ENCODE results near the gene MKLN1. TPM values are rescaled to one million over a fixed set of nuclear protein-coding genes. Genes with fewer than 3 reads are reported as not detected.
A peak's percentile ranks its signal among the peaks of the same experiment; 100 is the strongest.
"Not testable (repeated sequence)": the region's sequence is repeated elsewhere in the genome, so short reads cannot be mapped to it uniquely, and the experiment has no call there.

Gene MKLN1
- total and polyA plus RNA-seq, 5 donors, result 16.9 to 54.8 (median 52.8) TPM

- intact Hi-C loops (cut with DNase I), result no loop called here
- no peak for DNase-seq
- no peaks in the 10 kb centered on the region for H3K9me3 ChIP-seq (ENCODE audit: control insufficient read depth, low read length)
- no peak for ATAC-seq
- H3K4me1 ChIP-seq (ENCODE audit: control insufficient read depth, insufficient read depth, low read length), result peaks cover 3% of the 10 kb centered on the region
- no peak overlapping the region for H3K27ac ChIP-seq (ENCODE audit: low read length)
- no peaks in the 10 kb centered on the region for H3K27me3 ChIP-seq (ENCODE audit: control insufficient read depth, insufficient read depth)
- H3K4me3 ChIP-seq (ENCODE audit: low read length), result no peak overlapping the region
Observed at GRCh38 chr7:131401194-131401593, 73.5 kb downstream of the MKLN1 start.

GRCh38 chr7:131403322-131403721 lies 75.6 kb downstream of the MKLN1 start:
- intact Hi-C loops (cut with DNase I), result no loop called here

GRCh38 chr7:131404226-131404911 lies 76.7 kb downstream of the MKLN1 start:
- Histone ChIP-seq H3K9me3 (ENCODE audit: control insufficient read depth, low read length) (no peaks in the 10 kb centered on the region), H3K27ac (ENCODE audit: low read length) (no peak overlapping the region), H3K4me1 (ENCODE audit: control insufficient read depth, insufficient read depth, low read length) (no peaks in the 10 kb centered on the region), H3K27me3 (ENCODE audit: control insufficient read depth, insufficient read depth) (no peaks in the 10 kb centered on the region), H3K4me3 (ENCODE audit: low read length) (no peak overlapping the region)
- DNase-seq (no peak), ATAC-seq (no peak)
- 98% methylated on average over 7 of the region's 7 CpGs for WGBS
- intact Hi-C loops (cut with DNase I), result no loop called here

More at GRCh38 chr7:131403322-131403721, 75.6 kb downstream of the MKLN1 start:
- Histone ChIP-seq H3K9me3 (ENCODE audit: control insufficient read depth, low read length) (no peaks in the 10 kb centered on the region), H3K4me1 (ENCODE audit: control insufficient read depth, insufficient read depth, low read length) (peaks cover 1% of the 10 kb centered on the region), H3K27ac (ENCODE audit: low read length) (no peak overlapping the region), H3K27me3 (ENCODE audit: control insufficient read depth, insufficient read depth) (no peaks in the 10 kb centered on the region), H3K4me3 (ENCODE audit: low read length) (no peak overlapping the region)
- peak in 1 of 2 donors; percentile 68 for ATAC-seq
- WGBS, result 80% methylated on average over 2 of the region's 2 CpGs
- DNase-seq, result no peak

GRCh38 chr7:131409129-131409766 lies 81.6 kb downstream of the MKLN1 start:
- 88% methylated on average over 5 of the region's 5 CpGs for WGBS
- DNase-seq, result no peak

GRCh38 chr7:131412031-131412430 lies 84.4 kb downstream of the MKLN1 start:
- Histone ChIP-seq H3K4me1 (ENCODE audit: control insufficient read depth, insufficient read depth, low read length) (no peaks in the 10 kb centered on the region), H3K27me3 (ENCODE audit: control insufficient read depth, insufficient read depth) (no peaks in the 10 kb centered on the region), H3K9me3 (ENCODE audit: control insufficient read depth, low read length) (no peaks in the 10 kb centered on the region), H3K27ac (ENCODE audit: low read length) (no peak overlapping the region), H3K4me3 (ENCODE audit: low read length) (no peak overlapping the region)
- WGBS, result 98% methylated on average over 3 of the region's 3 CpGs
- ATAC-seq (no peak), DNase-seq (no peak)
- intact Hi-C loops (cut with DNase I), result no loop called here

More at GRCh38 chr7:131409129-131409766, 81.6 kb downstream of the MKLN1 start:
- intact Hi-C loops (cut with DNase I), result no loop called here
- Histone ChIP-seq H3K4me3 (ENCODE audit: low read length) (no peak overlapping the region), H3K27ac (ENCODE audit: low read length) (no peak overlapping the region), H3K27me3 (ENCODE audit: control insufficient read depth, insufficient read depth) (no peaks in the 10 kb centered on the region), H3K9me3 (ENCODE audit: control insufficient read depth, low read length) (no peaks in the 10 kb centered on the region), H3K4me1 (ENCODE audit: control insufficient read depth, insufficient read depth, low read length) (no peaks in the 10 kb centered on the region)
- no peak for ATAC-seq

- Histone ChIP-seq H3K4me1 (ENCODE audit: control insufficient read depth, insufficient read depth, low read length) (no peaks in the 10 kb centered on the region), H3K27me3 (ENCODE audit: control insufficient read depth, insufficient read depth) (no peaks in the 10 kb centered on the region), H3K4me3 (ENCODE audit: low read length) (no peak overlapping the region), H3K27ac (ENCODE audit: low read length) (no peak overlapping the region), H3K9me3 (ENCODE audit: control insufficient read depth, low read length) (no peaks in the 10 kb centered on the region)
- intact Hi-C loops (cut with DNase I), result no loop called here
- DNase-seq (no peak), ATAC-seq (no peak)
- 98% methylated on average over 4 of the region's 4 CpGs for WGBS
Observed at GRCh38 chr7:131413711-131414110, 86.0 kb downstream of the MKLN1 start.

GRCh38 chr7:131424219-131424822 lies 96.6 kb downstream of the MKLN1 start:
- Histone ChIP-seq H3K4me3 (ENCODE audit: low read length) (no peak overlapping the region), H3K4me1 (ENCODE audit: control insufficient read depth, insufficient read depth, low read length) (peaks cover 2% of the 10 kb centered on the region), H3K9me3 (ENCODE audit: control insufficient read depth, low read length) (no peaks in the 10 kb centered on the region), H3K27ac (ENCODE audit: low read length) (peak overlapping the region; percentile 19), H3K27me3 (ENCODE audit: control insufficient read depth, insufficient read depth) (no peaks in the 10 kb centered on the region)
- no peak for DNase-seq
- 67% methylated on average over 5 of the region's 5 CpGs for WGBS
- peak; percentile 44 to 62 for ATAC-seq
- intact Hi-C loops (cut with DNase I), result loop anchor here (10.0 kb wide), 3 partner anchors 320 to 360 kb away; no protein-coding TSS in a partner anchor

GRCh38 chr7:131425992-131426391 lies 98.3 kb downstream of the MKLN1 start:
- no peak overlapping the region for H3K27ac ChIP-seq (ENCODE audit: low read length)
- H3K27me3 ChIP-seq (ENCODE audit: control insufficient read depth, insufficient read depth), result no peaks in the 10 kb centered on the region
- 37% methylated on average over 3 of the region's 3 CpGs for WGBS
- peak; percentile 29 to 76 for ATAC-seq
- intact Hi-C loops (cut with DNase I), result loop anchor here (10.0 kb wide), 3 partner anchors 321 to 361 kb away; no protein-coding TSS in a partner anchor
- no peak for DNase-seq
- H3K9me3 ChIP-seq (ENCODE audit: control insufficient read depth, low read length), result no peaks in the 10 kb centered on the region
- H3K4me3 ChIP-seq (ENCODE audit: low read length), result no peak overlapping the region
- peaks cover 2% of the 10 kb centered on the region for H3K4me1 ChIP-seq (ENCODE audit: control insufficient read depth, insufficient read depth, low read length)

GRCh38 chr7:131430826-131431225 lies 103.2 kb downstream of the MKLN1 start:
- H3K9me3 ChIP-seq (ENCODE audit: control insufficient read depth, low read length); ATAC-seq; intact Hi-C loops (cut with DNase I); H3K27me3 ChIP-seq (ENCODE audit: control insufficient read depth, insufficient read depth); H3K4me1 ChIP-seq (ENCODE audit: control insufficient read depth, insufficient read depth, low read length); H3K4me3 ChIP-seq (ENCODE audit: low read length); H3K27ac ChIP-seq (ENCODE audit: low read length): not testable (repeated sequence)
- 93% methylated on average over 7 of the region's 7 CpGs for WGBS
- peak in 1 of 3 donors; percentile 22 for DNase-seq

GRCh38 chr7:131431289-131431688 lies 103.6 kb downstream of the MKLN1 start:
- peak in 2 of 3 donors; percentile 24 to 70 for DNase-seq
- H3K27ac ChIP-seq (ENCODE audit: low read length), result no peak overlapping the region
- WGBS, result 62% methylated on average over 3 of the region's 3 CpGs
- no peaks in the 10 kb centered on the region for H3K27me3 ChIP-seq (ENCODE audit: control insufficient read depth, insufficient read depth)
- H3K9me3 ChIP-seq (ENCODE audit: control insufficient read depth, low read length), result no peaks in the 10 kb centered on the region
- intact Hi-C loops (cut with DNase I), result no loop called here
- H3K4me3 ChIP-seq (ENCODE audit: low read length), result no peak overlapping the region
- ATAC-seq, result peak; percentile 78 to 90
- H3K4me1 ChIP-seq (ENCODE audit: control insufficient read depth, insufficient read depth, low read length), result no peaks in the 10 kb centered on the region

- WGBS, result 66% methylated on average over 3 of the region's 3 CpGs
- no peaks in the 10 kb centered on the region for H3K9me3 ChIP-seq (ENCODE audit: control insufficient read depth, low read length)
- DNase-seq, result no peak
- H3K27me3 ChIP-seq (ENCODE audit: control insufficient read depth, insufficient read depth), result no peaks in the 10 kb centered on the region
- ATAC-seq, result no peak
- intact Hi-C loops (cut with DNase I), result no loop called here
- H3K4me3 ChIP-seq (ENCODE audit: low read length), result no peak overlapping the region
- no peaks in the 10 kb centered on the region for H3K4me1 ChIP-seq (ENCODE audit: control insufficient read depth, insufficient read depth, low read length)
- H3K27ac ChIP-seq (ENCODE audit: low read length), result no peak overlapping the region
Observed at GRCh38 chr7:131431756-131432155, 104.1 kb downstream of the MKLN1 start.

Data from right cardiac atrium (tissue), 5 donors.